ENCODE data around the gene TBXAS1. TPM values are rescaled to one million over a fixed set of nuclear protein-coding genes. Genes with fewer than 3 reads are reported as not detected.

The TBXAS1 gene
- total RNA-seq, 3 donors from 2014 or later (not counting 1 experiment from before 2014, with no cell fraction given): 72.7 to 110 (median 88.7) TPM

DNA sequence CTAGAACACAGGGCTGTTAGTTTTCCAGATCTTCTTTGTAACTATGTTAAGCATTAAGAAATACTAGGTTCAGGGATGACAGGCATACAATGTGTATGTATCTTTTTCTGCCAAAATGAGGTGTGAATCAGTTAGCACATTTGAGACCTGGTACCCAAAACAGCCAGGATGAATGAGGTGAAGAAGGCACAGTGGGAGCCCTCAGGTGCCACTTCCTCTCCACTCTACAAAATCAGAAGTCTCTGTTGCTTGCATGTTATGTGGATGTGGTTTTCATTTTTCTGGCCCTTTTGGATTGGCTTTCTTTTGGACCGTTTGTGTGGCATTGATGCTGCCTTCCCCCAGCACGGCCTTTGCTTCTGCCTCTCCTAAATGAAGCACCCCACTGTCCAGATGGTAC, 15.4 kb upstream of the TBXAS1 start:
- Mint-ChIP-seq H3K4me3 (peak overlapping the region; percentile 19), H3K27ac (peak overlapping the region; percentile 27 to 71)
- 47% methylated on average over 2 of the region's 2 CpGs for WGBS (ENCODE audit: insufficient coverage)

GRCh38 chr7:139817249-139817648, 11.8 kb upstream of the TBXAS1 start:
- H3K4me3 ChIP-seq (ENCODE audit: low read length): no peak overlapping the region
- H3K4me1 Mint-ChIP-seq: peaks cover 12 to 13% of the 10 kb centered on the region in 2 donors
- H3K27me3 ChIP-seq (ENCODE audit: control insufficient read depth, insufficient read depth, low read length): no peaks in the 10 kb centered on the region
- H3K36me3 ChIP-seq (ENCODE audit: control insufficient read depth, insufficient read depth, low read length): no peaks in the 10 kb centered on the region
- TF ChIP-seq CTCF (IDR thresholded peaks at IDR 0.05): no peak
- no peaks in the 10 kb centered on the region for H3K36me3 Mint-ChIP-seq
- ATAC-seq (no peak), DNase-seq (no peak)
- no peak overlapping the region for H3K27ac ChIP-seq (ENCODE audit: low read length)
- WGBS (ENCODE audit: insufficient coverage): 95% methylated on average over 10 of the region's 10 CpGs
- intact Hi-C loops (cut with micrococcal nuclease): no loop called here
- H3K27ac Mint-ChIP-seq: no peak overlapping the region
- no peak overlapping the region for H3K4me3 Mint-ChIP-seq
- H3K9me3 ChIP-seq (ENCODE audit: control insufficient read depth, insufficient read depth, low read length): no peaks in the 10 kb centered on the region
- no peaks in the 10 kb centered on the region for H3K27me3 Mint-ChIP-seq (ENCODE audit: low read depth in 2 of 2)
- peaks cover 38% of the 10 kb centered on the region for H3K4me1 ChIP-seq (ENCODE audit: control insufficient read depth, insufficient read depth, low read length)
- no peaks in the 10 kb centered on the region for H3K9me3 Mint-ChIP-seq

More for the DNA sequence above, 15.4 kb upstream of the TBXAS1 start:
- H3K36me3 Mint-ChIP-seq: no peaks in the 10 kb centered on the region
- H3K27me3 Mint-ChIP-seq (ENCODE audit: low read depth in 2 of 2): no peaks in the 10 kb centered on the region
- ATAC-seq (peak in 2 of 3 donors; percentile 16 to 50), DNase-seq (no peak)
- intact Hi-C loops (cut with micrococcal nuclease): no loop called here
- Histone ChIP-seq H3K4me3 (ENCODE audit: low read length) (no peak overlapping the region), H3K36me3 (ENCODE audit: control insufficient read depth, insufficient read depth, low read length) (no peaks in the 10 kb centered on the region), H3K27ac (ENCODE audit: low read length) (no peak overlapping the region), H3K4me1 (ENCODE audit: control insufficient read depth, insufficient read depth, low read length) (peaks cover 16% of the 10 kb centered on the region), H3K27me3 (ENCODE audit: control insufficient read depth, insufficient read depth, low read length) (no peaks in the 10 kb centered on the region), H3K9me3 (ENCODE audit: control insufficient read depth, insufficient read depth, low read length) (no peaks in the 10 kb centered on the region)
- TF ChIP-seq CTCF (IDR thresholded peaks at IDR 0.05): no peak
- no peaks in the 10 kb centered on the region for H3K9me3 Mint-ChIP-seq
- peaks cover 33 to 34% of the 10 kb centered on the region in 2 donors for H3K4me1 Mint-ChIP-seq

GRCh38 chr7:139820089-139820488, 9.0 kb upstream of the TBXAS1 start:
- Mint-ChIP-seq H3K9me3 (no peaks in the 10 kb centered on the region), H3K27me3 (ENCODE audit: low read depth in 2 of 2) (no peaks in the 10 kb centered on the region), H3K27ac (no peak overlapping the region), H3K36me3 (no peaks in the 10 kb centered on the region), H3K4me1 (no peaks in the 10 kb centered on the region), H3K4me3 (no peak overlapping the region)
- H3K27ac ChIP-seq (ENCODE audit: low read length): peak overlapping the region; percentile 59
- H3K36me3 ChIP-seq (ENCODE audit: control insufficient read depth, insufficient read depth, low read length): no peaks in the 10 kb centered on the region
- TF ChIP-seq CTCF (IDR thresholded peaks at IDR 0.05): no peak
- intact Hi-C loops (cut with micrococcal nuclease): loop anchor here (1.0 to 5.0 kb wide), 8 partner anchors 10 to 173 kb away; partner anchors contain the start of gene HIPK2
- H3K27me3 ChIP-seq (ENCODE audit: control insufficient read depth, insufficient read depth, low read length): no peaks in the 10 kb centered on the region
- 65% methylated on average over 4 of the region's 4 CpGs for WGBS (ENCODE audit: insufficient coverage)
- H3K9me3 ChIP-seq (ENCODE audit: control insufficient read depth, insufficient read depth, low read length): no peaks in the 10 kb centered on the region
- ATAC-seq (peak; percentile 88 to 96 (median 94)), DNase-seq (peak; percentile 24 to 63)
- peaks cover 23% of the 10 kb centered on the region for H3K4me1 ChIP-seq (ENCODE audit: control insufficient read depth, insufficient read depth, low read length)
- H3K4me3 ChIP-seq (ENCODE audit: low read length): no peak overlapping the region

Measured in natural killer cell (primary cell).